ENCODE data around the gene DNAH14.
"Not testable (repeated sequence)": the region's sequence is repeated elsewhere in the genome, so short reads cannot be mapped to it uniquely, and the experiment has no call there.

The DNAH14 gene

DNA sequence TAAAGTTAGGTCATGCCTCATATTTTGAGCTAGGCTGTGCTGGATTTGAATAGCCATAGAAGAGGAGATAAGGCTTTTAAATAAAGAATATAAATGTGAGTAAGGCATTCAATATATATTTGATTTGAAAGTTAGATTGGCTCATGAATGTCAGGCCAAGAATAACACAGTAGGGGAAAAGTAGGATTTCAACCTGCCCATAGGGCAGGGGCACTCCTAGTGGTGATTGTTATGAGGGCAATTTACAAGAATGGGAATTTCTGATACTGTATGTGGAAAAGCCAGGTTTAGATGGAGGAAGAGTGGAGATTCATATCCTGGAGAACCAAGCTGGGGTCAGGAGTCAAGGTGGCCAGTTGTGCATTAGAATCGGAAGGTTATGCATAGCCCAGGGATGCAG is 74.9 kb downstream of the DNAH14 start:
- DNase-seq, result no peak

DNA sequence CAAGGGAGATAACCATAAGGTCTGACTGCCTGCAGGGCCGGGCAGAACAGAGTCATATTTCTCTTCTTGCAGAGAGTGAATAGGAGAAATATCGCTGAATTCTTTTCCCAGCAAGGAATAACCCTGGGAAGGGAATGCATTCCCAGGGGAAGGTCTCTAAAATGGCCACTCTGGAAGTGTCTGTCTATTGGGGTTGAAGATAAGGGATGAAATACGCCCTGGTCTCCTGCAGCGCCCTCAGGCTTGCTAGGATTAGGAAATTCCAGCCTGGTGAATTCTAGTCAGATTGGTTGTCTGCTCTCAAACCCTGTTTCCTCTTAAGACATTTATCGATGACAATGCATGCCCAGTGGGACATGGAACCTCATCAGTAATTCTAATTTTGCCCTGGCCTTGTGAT is 76.9 kb downstream of the DNAH14 start:
- not testable (repeated sequence) for DNase-seq

- not testable (repeated sequence) for DNase-seq
These were observed 78.6 kb downstream of the DNAH14 start for GRCh38 chr1:225008050-225008449.

DNA sequence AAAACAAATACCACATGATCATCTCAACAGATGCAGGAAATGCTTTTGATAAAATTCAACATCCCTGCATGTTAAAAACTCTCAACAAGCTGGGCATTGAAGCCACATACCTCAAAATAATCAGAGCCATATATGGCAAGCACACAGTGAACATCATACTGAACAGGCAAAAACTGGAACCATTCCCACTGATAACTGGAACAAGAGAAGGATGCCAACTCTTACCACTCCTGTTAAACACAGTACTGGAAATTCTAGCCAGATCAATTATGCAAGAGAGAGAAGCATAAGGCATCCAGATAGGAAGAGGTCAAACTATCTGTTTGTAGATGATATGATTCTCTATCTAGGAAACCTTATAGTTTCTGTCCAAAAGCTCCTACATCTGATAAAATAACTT is 91.6 kb downstream of the DNAH14 start:
- DNase-seq, result no peak

GRCh38 chr1:225026701-225027100 is 97.2 kb downstream of the DNAH14 start:
- DNase-seq, result no peak

DNA sequence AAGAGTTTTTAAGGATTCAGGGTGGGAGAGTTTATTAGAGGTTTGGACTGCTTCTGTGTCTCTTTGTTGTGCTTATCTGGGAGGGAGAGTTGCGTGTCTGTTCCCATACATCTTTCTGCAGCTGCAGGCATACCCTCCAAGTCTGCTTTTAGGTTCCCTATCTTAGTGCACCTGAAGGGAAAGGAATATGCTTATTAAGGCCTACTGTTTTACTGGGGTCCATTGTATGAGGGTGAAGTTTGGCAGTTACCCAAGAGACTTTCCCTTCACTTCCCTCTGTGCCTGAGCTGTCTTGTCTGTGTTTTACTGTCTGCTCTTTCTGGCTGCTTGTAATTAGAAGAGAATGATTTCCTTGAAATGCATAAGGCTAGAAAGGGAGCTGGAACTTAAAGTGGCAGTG is 107.0 kb downstream of the DNAH14 start:
- DNase-seq, result not testable (repeated sequence)

DNA sequence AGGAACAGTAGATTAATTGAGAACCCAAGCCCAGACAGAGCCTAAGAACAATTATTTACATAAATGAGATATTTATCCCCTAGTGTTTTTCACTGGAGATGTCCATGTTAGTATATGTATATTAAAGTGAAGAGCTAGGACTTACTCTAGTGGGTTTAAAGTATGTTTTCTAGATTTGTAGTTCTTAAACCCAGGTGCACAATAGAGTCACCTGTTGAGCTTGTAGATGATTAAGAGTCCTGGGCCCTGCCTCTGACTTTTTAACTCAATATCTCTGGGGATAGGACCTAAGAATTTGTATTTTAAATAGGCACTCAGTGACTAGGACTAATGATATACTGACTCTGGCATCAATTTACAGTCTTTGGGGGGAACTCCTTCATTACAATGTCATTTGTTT is 112.8 kb downstream of the DNAH14 start:
- no peak for DNase-seq

DNA sequence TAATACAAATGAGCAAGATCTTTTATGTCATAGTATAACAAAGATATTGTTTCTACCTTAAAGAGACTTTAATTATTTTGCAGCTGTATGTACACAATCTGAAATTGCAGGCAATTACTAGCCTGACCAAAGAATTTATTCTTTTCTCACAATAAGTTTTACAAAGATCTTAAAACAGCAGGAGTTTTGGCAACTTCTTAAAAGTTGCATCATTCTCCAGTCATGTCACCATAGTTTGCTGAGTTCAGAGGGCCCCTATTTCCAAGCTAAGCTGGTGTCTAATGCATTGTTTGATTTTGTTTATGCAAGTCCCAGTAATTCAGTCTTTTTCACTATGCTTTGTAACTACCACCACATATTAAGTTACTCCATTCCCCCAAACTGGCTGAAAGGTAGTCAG is 114.8 kb downstream of the DNAH14 start:
- DNase-seq, result no peak

DNA sequence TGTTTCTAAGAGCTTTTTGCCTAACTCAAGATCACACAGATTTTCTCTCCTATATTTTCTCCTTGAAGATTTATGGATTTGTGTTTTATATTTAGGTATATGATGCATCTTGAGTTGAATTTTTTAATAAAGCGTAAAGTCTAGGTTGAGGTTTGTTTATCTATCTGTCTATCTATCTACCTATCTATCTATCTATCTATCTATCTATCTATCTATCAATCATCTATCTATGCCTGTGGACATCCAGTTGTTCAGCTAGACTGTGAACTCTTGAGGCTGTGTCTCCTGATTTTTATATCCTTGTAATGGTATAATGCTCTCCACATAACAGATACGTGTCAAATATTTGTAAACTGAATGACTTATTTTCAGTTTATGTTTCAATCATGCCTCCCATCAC is 120.1 kb downstream of the DNAH14 start:
- no peak for DNase-seq

DNA sequence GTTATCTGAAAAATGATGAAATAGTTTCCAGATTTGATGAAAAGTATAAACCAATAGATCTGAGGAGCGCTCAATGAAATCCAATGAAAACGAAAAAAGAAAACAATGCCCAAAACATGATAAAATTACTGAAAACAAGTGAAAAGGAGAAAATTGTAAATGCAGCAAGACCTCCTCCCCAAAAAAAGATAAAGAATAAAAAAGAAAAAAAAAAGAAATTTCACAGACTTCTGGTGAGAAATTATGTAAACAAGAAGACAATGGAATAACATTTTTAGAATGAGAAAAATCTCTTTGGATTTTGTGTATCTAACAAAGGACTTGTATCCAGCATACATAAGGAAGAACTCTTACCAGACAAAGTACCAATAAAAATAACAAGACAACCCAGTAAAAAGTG is 134.2 kb downstream of the DNAH14 start:
- no peak for DNase-seq

GRCh38 chr1:225070972-225071371 is 141.5 kb downstream of the DNAH14 start:
- DNase-seq, result no peak

DNA sequence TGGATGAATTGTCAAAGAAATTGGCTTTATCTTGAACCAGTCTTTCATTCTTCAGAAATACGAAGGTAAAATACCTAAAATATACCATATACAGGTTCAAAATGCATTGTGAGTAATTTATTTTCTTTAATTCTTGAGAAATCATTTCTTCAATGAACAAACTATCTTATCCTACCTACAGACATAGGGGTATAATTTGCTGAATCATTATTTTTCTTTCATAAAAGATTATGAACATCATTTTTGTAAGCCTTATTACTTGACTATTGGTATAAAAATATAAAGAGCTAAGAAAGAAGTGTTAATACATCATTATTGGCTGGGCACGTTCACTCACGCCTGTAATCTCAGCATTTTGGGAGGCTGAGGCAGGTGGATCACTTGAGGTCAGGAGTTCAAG is 167.7 kb downstream of the DNAH14 start:
- no peak for DNase-seq

DNA sequence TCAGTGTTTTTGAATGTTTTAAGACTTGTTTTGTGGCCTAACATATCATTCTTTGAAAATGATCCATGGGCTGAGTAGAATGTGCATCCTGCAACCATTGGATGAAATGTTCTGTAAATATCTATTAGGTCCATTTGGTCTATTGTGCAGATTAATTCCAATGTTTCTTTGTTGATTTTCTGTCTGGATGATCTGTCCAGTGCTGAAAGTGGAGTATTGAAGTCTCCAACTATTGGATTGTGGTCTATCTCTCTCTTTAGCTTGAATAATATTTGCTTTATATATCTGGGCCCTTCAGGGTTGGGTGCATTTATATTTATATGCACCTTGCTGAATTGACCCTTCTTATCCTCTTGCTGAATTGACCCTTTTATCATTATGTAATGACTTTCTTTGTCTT is 181.5 kb downstream of the DNAH14 start:
- no peak for DNase-seq

- no peak for DNase-seq
These were observed 183.8 kb downstream of the DNAH14 start for GRCh38 chr1:225113265-225113664.

- DNase-seq, result no peak
These were observed 185.0 kb downstream of the DNAH14 start for GRCh38 chr1:225114354-225114990.

DNA sequence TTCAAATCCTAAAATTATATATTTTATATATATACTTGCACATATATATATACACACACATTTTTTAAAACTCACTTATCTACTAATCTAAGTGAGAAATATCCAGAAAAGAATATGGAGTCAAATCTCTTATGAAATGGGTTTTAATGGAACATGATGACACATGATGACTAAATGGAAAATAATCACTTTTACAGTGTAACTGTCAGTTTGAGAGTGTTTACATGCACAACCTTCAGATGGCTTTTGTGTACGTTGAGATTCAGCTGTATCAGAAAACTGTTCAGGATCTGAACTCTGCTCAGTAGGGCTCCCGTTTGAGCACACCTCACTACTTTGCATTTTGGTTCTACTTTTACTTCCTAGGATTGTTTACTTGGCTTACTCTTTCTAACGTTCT is 189.8 kb downstream of the DNAH14 start:
- DNase-seq, result no peak

DNA sequence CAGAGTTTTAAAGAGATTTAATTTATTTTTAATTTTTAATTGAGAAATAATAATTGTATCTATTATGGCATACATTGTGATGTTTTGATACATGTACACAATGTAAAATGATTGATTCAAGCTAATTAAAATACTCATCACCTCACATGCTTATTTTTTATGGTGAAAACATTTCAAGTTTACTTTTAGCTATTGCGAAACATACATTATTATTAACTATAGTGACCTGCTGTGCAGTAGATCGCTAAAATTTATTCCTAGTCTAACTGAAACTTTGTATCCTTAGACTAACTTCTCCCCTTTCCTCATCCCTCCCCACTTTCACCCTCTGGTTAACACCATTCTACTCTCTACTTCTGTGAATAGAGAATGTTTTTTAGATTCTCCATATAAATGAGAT is 191.6 kb downstream of the DNAH14 start:
- DNase-seq, result no peak

GRCh38 chr1:225131869-225132268 is 202.4 kb downstream of the DNAH14 start:
- DNase-seq, result no peak

GRCh38 chr1:225137976-225138375 is 208.5 kb downstream of the DNAH14 start:
- no peak for DNase-seq

- DNase-seq, result no peak
These were observed 213.5 kb downstream of the DNAH14 start for GRCh38 chr1:225143001-225143400.

- DNase-seq, result peak; percentile 5
These were observed 217.0 kb downstream of the DNAH14 start for GRCh38 chr1:225146478-225146877.

GRCh38 chr1:225147791-225148190 is 218.3 kb downstream of the DNAH14 start:
- DNase-seq, result not testable (repeated sequence)

GRCh38 chr1:225152061-225152460 is 222.6 kb downstream of the DNAH14 start:
- DNase-seq, result no peak

DNA sequence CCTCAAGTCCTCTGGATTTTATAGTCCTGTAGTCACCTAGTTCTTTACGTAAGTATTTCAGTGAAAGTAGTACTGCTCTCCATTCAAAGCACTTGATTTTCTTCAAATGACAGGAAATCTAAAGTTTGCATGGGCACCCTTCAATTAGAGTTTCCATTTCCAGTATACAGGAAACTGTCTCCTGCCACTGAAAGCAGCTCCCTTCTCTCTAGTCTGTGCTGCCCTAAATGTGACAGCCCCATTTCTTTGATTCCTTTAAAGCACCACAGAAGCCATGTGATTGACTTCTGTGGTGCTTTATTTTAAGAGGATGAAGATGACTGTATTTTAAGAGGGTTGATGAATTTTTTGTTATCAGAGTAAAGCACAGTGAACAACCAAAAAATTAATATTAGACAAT is 226.1 kb downstream of the DNAH14 start:
- DNase-seq, result no peak

DNA sequence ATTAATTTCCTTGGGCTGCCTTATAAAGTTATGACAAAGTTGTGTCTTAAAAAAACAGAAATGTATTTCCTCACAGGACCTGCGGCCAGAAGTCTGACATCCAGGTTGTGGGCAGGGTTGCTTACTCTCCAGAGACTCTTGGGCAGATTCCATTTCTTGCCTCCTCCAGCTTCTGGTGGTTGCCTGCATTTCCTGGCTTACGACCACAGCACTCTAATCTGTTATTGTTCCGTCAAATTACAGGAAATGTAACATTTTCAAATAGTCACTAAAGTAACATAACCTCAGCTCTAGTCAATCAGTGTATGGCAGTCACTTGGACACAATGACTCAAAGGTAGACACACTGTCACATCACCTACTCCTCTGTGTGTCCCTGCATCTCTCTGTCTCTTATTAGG is 226.8 kb downstream of the DNAH14 start:
- no peak for DNase-seq

- DNase-seq, result no peak
These were observed 228.8 kb downstream of the DNAH14 start for GRCh38 chr1:225158291-225158690.

All from RPMI8226 (cell line).